ENCODE data around the gene FAM170B.

The FAM170B gene

GRCh38 chr10:49117376-49118070 is 16.3 kb downstream of the FAM170B start:
- TF ChIP-seq EZH2 (IDR thresholded peaks at IDR 0.05): no peak
- no peak for TF ChIP-seq POLR2AphosphoS5 (IDR thresholded peaks at IDR 0.05; ENCODE audit: borderline replicate concordance, low read depth, low read length)
- no peak for TF ChIP-seq FOXP2 (optimal IDR thresholded peaks at IDR 0.05; ENCODE audit: control extremely low read depth, extremely low read length, insufficient read depth)
- Histone ChIP-seq H3K9ac (ENCODE audit: insufficient read length) (no peak overlapping the region), H3K36me3 (ENCODE audit: insufficient read depth, low read length) (no peaks in the 10 kb centered on the region), H3K9me3 (ENCODE audit: low read depth, low read length) (no peaks in the 10 kb centered on the region), H3K4me3 (no peak overlapping the region), H3K27ac (no peak overlapping the region)
- no peak for DNase-seq (ENCODE audit: low read depth, low spot score)

GRCh38 chr10:49116509-49117375 is 17.1 kb downstream of the FAM170B start:
- Histone ChIP-seq H3K27ac (no peak overlapping the region), H3K4me3 (no peak overlapping the region), H3K9me3 (ENCODE audit: low read depth, low read length) (no peaks in the 10 kb centered on the region), H3K36me3 (ENCODE audit: insufficient read depth, low read length) (no peaks in the 10 kb centered on the region), H3K9ac (ENCODE audit: insufficient read length) (no peak overlapping the region)
- no peak for DNase-seq (ENCODE audit: low read depth, low spot score)
- no peak for TF ChIP-seq FOXP2 (optimal IDR thresholded peaks at IDR 0.05; ENCODE audit: control extremely low read depth, extremely low read length, insufficient read depth)
- TF ChIP-seq POLR2AphosphoS5 (IDR thresholded peaks at IDR 0.05; ENCODE audit: borderline replicate concordance, low read depth, low read length): no peak
- TF ChIP-seq EZH2 (IDR thresholded peaks at IDR 0.05): no peak

- no peak overlapping the region for H3K9ac ChIP-seq (ENCODE audit: insufficient read length)
- H3K27ac ChIP-seq: no peak overlapping the region
- H3K9me3 ChIP-seq (ENCODE audit: low read depth, low read length): no peaks in the 10 kb centered on the region
- no peak overlapping the region for H3K4me3 ChIP-seq
- DNase-seq (ENCODE audit: low read depth, low spot score): no peak
- no peak for TF ChIP-seq FOXP2 (optimal IDR thresholded peaks at IDR 0.05; ENCODE audit: control extremely low read depth, extremely low read length, insufficient read depth)
- TF ChIP-seq EZH2 (IDR thresholded peaks at IDR 0.05): no peak
- TF ChIP-seq POLR2AphosphoS5 (IDR thresholded peaks at IDR 0.05; ENCODE audit: borderline replicate concordance, low read depth, low read length): no peak
- no peaks in the 10 kb centered on the region for H3K36me3 ChIP-seq (ENCODE audit: insufficient read depth, low read length)
Observed at GRCh38 chr10:49115796-49116508, 17.9 kb downstream of the FAM170B start.

GRCh38 chr10:49115015-49115795 is 18.6 kb downstream of the FAM170B start, which contains the start of gene VSTM4:
TSS of gene VSTM4 (minus strand) at chr10:49115522. CDS start at chr10:49115485, 37 bp downstream.
- no peak for TF ChIP-seq FOXP2 (optimal IDR thresholded peaks at IDR 0.05; ENCODE audit: control extremely low read depth, extremely low read length, insufficient read depth)
- TF ChIP-seq EZH2 (IDR thresholded peaks at IDR 0.05): no peak
- no peak for TF ChIP-seq POLR2AphosphoS5 (IDR thresholded peaks at IDR 0.05; ENCODE audit: borderline replicate concordance, low read depth, low read length)
- no peaks in the 10 kb centered on the region for H3K9me3 ChIP-seq (ENCODE audit: low read depth, low read length)
- no peak for DNase-seq (ENCODE audit: low read depth, low spot score)
- no peak within 1 kb of the TSS for H3K9ac ChIP-seq (ENCODE audit: insufficient read length)
- no peaks in the 10 kb centered on the region for H3K36me3 ChIP-seq (ENCODE audit: insufficient read depth, low read length)
- no peak within 1 kb of the TSS for H3K4me3 ChIP-seq
- H3K27ac ChIP-seq: no peak within 1 kb of the TSS

GRCh38 chr10:49114718-49115014 is 19.2 kb downstream of the FAM170B start:
- DNase-seq (ENCODE audit: low read depth, low spot score): no peak
- Histone ChIP-seq H3K9ac (ENCODE audit: insufficient read length) (no peak overlapping the region), H3K36me3 (ENCODE audit: insufficient read depth, low read length) (no peaks in the 10 kb centered on the region), H3K9me3 (ENCODE audit: low read depth, low read length) (no peaks in the 10 kb centered on the region), H3K27ac (no peak overlapping the region), H3K4me3 (no peak overlapping the region)
- no peak for TF ChIP-seq FOXP2 (optimal IDR thresholded peaks at IDR 0.05; ENCODE audit: control extremely low read depth, extremely low read length, insufficient read depth)
- TF ChIP-seq POLR2AphosphoS5 (IDR thresholded peaks at IDR 0.05; ENCODE audit: borderline replicate concordance, low read depth, low read length): no peak
- no peak for TF ChIP-seq EZH2 (IDR thresholded peaks at IDR 0.05)

- DNase-seq (ENCODE audit: low read depth, low spot score): no peak
- H3K9ac ChIP-seq (ENCODE audit: insufficient read length): no peak overlapping the region
Observed at GRCh38 chr10:49113741-49114141, 20.1 kb downstream of the FAM170B start.

GRCh38 chr10:49112851-49113250 is 21.0 kb downstream of the FAM170B start:
- TF ChIP-seq FOXP2 (optimal IDR thresholded peaks at IDR 0.05; ENCODE audit: control extremely low read depth, extremely low read length, insufficient read depth) (no peak), EZH2 (IDR thresholded peaks at IDR 0.05) (no peak), POLR2AphosphoS5 (IDR thresholded peaks at IDR 0.05; ENCODE audit: borderline replicate concordance, low read depth, low read length) (no peak)
- DNase-seq (ENCODE audit: low read depth, low spot score): no peak
- no peak overlapping the region for H3K4me3 ChIP-seq
- no peak overlapping the region for H3K9ac ChIP-seq (ENCODE audit: insufficient read length)
- H3K9me3 ChIP-seq (ENCODE audit: low read depth, low read length): no peaks in the 10 kb centered on the region
- no peaks in the 10 kb centered on the region for H3K36me3 ChIP-seq (ENCODE audit: insufficient read depth, low read length)
- no peak overlapping the region for H3K27ac ChIP-seq

More at GRCh38 chr10:49113741-49114141, 20.1 kb downstream of the FAM170B start:
- Histone ChIP-seq H3K36me3 (ENCODE audit: insufficient read depth, low read length) (no peaks in the 10 kb centered on the region), H3K27ac (no peak overlapping the region), H3K4me3 (no peak overlapping the region), H3K9me3 (ENCODE audit: low read depth, low read length) (no peaks in the 10 kb centered on the region)
- TF ChIP-seq POLR2AphosphoS5 (IDR thresholded peaks at IDR 0.05; ENCODE audit: borderline replicate concordance, low read depth, low read length): no peak
- TF ChIP-seq FOXP2 (optimal IDR thresholded peaks at IDR 0.05; ENCODE audit: control extremely low read depth, extremely low read length, insufficient read depth): no peak
- TF ChIP-seq EZH2 (IDR thresholded peaks at IDR 0.05): no peak
